Colon (tissue), 2 donors: ENCODE measurements around the gene NAB2.
A peak's percentile ranks its signal among the peaks of the same experiment; 100 is the strongest.
"Not testable (repeated sequence)": the region's sequence is repeated elsewhere in the genome, so short reads cannot be mapped to it uniquely, and the experiment has no call there.

Experiments used
- FAIRE-seq: peaks from 2 replicates; lab custom pipeline; 2012; peaks lifted over from hg19 to GRCh38; lab: Jason Lieb, UNC
- donor health status: control.
- donor health status: control.

NAB2 gene

GRCh38 chr12:57066245-57066644 is 22.7 kb upstream of the NAB2 start:
- FAIRE-seq = no peak

- FAIRE-seq = no peak
These were observed 19.4 kb upstream of the NAB2 start for GRCh38 chr12:57069523-57069922.

- no peak for FAIRE-seq
These were observed 16.3 kb upstream of the NAB2 start for GRCh38 chr12:57072661-57073060.

GRCh38 chr12:57073566-57074450 is 15.1 kb upstream of the NAB2 start:
- FAIRE-seq = not testable (repeated sequence)

- FAIRE-seq = peak; percentile 95
These were observed 10.2 kb upstream of the NAB2 start, which contains the start of gene NEMP1 for GRCh38 chr12:57078519-57079404. Gene NEMP1, minus strand, starts transcription at chr12:57078791. Its CDS starts 46 bp downstream, at chr12:57078745.

- FAIRE-seq = no peak
These were observed 9.1 kb upstream of the NAB2 start for GRCh38 chr12:57079821-57080220.

GRCh38 chr12:57080855-57081254 is 8.1 kb upstream of the NAB2 start:
- no peak for FAIRE-seq

GRCh38 chr12:57085999-57086492 is 2.9 kb upstream of the NAB2 start:
- FAIRE-seq = no peak

- no peak for FAIRE-seq
These were observed 2.4 kb upstream of the NAB2 start for GRCh38 chr12:57086493-57087009.

GRCh38 chr12:57087010-57087690 is 1.8 kb upstream of the NAB2 start:
- no peak for FAIRE-seq

- no peak for FAIRE-seq
These were observed 1.1 kb upstream of the NAB2 start for GRCh38 chr12:57087691-57088353.

GRCh38 chr12:57089271-57090245 is 644 bp downstream of the NAB2 start:
- no peak for FAIRE-seq

GRCh38 chr12:57090490-57090889 is 1.6 kb downstream of the NAB2 start:
- FAIRE-seq = no peak

- no peak for FAIRE-seq
These were observed 2.2 kb downstream of the NAB2 start for GRCh38 chr12:57090924-57091637.

- FAIRE-seq = no peak
These were observed 3.0 kb downstream of the NAB2 start for GRCh38 chr12:57091638-57092528.

- FAIRE-seq = no peak
These were observed 3.6 kb downstream of the NAB2 start for GRCh38 chr12:57092529-57092862.

GRCh38 chr12:57092876-57093414 is 4.0 kb downstream of the NAB2 start:
- no peak for FAIRE-seq
